HG03066 (cell line): ENCODE results near the gene KLHL28.

Source experiments
- ATAC-seq: cut with Tn5 transposase; IDR thresholded peaks from one replicate; pipeline ENCODE4 v1.9.1; 2021; ENCODE audit warnings: low read depth; ENCODE audit not compliant: unreplicated experiment

The KLHL28 gene, protein sequence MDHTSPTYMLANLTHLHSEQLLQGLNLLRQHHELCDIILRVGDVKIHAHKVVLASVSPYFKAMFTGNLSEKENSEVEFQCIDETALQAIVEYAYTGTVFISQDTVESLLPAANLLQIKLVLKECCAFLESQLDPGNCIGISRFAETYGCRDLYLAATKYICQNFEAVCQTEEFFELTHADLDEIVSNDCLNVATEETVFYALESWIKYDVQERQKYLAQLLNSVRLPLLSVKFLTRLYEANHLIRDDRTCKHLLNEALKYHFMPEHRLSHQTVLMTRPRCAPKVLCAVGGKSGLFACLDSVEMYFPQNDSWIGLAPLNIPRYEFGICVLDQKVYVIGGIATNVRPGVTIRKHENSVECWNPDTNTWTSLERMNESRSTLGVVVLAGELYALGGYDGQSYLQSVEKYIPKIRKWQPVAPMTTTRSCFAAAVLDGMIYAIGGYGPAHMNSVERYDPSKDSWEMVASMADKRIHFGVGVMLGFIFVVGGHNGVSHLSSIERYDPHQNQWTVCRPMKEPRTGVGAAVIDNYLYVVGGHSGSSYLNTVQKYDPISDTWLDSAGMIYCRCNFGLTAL

DNA sequence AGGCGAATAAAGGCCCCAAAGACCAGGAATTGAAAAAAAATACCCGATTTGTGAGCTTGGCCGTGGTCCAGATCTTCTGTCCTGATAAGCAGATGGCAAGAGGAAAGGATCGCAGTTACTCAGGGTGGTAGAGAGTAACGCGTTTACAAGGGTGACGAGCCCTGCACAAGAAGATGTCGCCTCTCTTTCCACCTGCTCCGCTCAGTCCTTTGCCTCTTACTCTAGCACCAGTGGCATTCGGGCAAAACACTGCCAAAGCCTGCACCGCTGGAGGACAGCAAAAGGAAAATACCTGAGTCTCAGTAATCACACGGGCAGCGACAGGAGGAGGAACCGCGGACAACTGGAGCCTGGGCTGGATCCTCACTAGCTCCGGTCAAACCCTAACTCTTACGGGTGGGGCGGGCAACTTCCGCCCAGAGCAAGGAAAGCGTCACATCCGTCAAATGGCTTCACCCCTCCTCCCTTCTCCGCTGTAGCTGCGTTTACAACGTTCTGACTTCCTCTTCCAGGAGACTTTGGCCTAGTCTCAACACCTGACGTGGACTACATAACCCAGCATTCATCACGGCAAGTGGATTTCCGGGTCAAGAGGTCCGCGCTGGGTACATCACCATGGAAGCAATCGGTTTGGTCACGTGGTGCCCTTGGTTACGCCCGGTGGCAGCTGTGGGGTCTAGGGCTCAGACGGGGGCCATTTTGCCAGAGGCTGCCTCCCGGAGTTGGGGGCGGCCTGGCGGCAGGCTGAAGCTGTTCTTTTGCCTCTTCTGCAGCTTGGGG is at the start of gene KLHL28, which contains the start of gene TOGARAM1:
Gene KLHL28 (minus strand): TSS at position 394 of the 780 bp plus-strand sequence. CDS start 16,019 bp downstream, outside the sequence.
Gene TOGARAM1 (plus strand): TSS at position 637 of the 780 bp plus-strand sequence. CDS start 232 bp downstream, outside the sequence.
- ATAC-seq: peak; percentile 92

DNA sequence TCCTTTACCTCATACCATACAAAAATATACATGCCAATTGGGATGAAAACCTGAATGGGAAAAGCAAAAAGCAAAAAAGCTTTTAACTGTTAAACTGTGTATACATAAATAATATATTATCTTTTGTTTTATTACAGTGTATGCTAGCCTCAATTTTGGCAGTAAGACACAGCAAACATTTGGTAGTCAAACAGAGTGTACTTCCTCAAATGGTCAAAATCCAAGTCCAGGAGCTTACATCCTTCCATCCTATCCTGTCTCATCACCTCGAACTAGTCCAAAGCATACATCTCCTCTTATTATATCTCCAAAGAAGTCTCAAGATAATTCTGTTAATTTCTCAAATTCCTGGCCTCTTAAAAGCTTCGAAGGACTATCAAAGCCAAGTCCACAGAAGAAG is 42.2 kb upstream of the KLHL28 start:
- no peak for ATAC-seq

DNA sequence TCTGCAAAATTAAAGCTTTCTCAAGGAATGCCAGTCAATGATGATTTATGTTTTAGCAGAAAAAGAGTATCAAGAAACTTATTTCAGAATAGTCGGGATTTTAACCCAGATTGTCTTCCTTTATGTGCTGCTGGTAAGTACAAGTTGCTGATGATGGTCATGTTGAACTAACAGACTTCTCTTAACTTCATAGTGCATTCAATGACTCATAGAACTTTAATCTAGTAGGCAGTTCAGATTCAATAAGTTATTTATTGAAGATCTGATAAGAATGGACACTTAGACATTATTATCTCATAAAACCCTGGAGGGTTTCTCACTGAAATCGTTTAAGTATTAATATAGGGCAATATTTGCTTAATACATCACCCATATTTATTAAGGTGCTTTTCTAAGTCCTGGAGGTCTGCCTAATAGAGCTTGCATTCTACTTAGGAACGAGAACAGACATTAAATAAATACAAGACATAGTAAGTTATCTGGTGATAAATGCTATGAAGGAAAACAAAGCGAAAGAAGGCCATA is 34.1 kb upstream of the KLHL28 start:
- ATAC-seq: no peak

DNA sequence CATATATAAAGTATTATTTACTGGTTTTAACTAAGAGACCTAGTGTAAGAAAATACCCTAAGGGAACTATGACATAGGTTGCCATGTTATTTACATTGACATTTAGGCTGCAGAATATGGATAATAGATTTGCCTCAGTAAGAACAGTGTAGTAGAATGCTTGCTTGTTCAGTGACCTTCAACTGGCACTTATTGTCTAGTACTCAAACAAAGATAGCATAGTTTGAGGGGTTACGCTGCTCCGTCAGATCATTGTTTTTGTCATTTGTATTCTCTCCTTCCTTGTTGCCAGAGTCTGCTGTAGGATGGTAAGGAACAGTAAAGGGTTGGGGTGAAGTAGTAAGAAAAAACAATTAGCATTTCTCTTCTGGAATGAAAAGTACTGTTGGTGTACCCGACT is 33.4 kb upstream of the KLHL28 start:
- no peak for ATAC-seq

DNA sequence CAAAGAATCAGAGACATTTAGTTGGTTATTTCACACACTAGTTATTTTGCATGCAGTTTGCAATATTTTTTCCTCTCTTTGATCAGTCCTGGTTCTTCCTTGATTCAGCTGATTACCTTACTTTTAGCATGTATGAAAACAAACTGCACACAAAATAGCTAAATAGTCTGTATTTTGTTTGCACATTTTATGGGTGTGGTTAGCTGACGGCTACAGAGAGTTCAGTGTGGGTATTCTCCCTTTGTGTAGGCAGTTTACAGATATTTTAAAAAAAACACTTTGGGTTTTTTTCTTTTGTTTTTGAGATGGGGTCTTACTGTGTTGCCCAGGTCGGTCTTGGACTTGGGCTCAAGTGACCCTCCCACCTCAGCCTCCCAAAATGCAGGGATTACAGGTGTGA is 28.8 kb upstream of the KLHL28 start:
- no peak for ATAC-seq

DNA sequence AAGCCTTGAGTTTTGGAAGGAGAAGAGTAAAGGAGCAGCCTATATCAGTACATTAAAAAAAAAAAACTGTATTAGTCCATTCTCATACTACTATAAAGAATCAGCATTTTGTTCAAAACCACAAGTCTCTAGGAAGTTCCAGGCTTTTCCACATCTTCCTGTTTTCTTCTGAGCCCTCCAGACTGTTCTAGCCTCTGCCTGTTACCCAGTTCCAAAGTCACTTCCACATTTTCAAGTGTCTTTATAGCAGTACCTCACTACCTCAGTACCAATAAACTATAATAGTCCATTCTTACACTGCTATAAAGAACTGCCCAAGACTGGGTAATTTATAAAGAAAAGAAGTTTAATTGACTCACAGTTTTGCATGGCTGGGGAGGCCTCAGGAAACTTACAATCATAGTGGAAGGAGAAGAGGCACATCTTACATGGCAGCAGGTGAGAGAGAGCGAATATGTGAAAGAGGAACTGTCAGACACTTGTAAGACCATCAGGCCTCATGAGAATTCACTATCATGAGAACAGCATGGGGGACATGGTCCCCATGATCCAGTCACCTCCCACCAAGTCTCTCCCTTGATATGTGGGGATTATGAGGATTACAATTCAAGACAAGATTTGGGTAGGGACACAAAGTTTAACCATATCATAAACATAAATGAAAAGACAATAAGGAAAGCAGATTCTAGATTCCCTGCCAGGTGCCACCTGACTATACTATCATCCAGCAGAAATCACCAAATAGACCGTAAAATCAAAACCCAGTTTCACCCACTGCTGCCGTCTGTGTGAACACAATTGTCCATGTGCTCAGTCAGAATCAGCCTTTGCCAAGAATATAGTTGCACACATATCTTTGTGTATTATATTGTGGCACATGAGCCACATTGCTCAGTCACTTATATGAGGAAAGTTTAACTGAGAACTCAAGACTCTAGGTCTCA is 28.0 kb upstream of the KLHL28 start:
- ATAC-seq: no peak

DNA sequence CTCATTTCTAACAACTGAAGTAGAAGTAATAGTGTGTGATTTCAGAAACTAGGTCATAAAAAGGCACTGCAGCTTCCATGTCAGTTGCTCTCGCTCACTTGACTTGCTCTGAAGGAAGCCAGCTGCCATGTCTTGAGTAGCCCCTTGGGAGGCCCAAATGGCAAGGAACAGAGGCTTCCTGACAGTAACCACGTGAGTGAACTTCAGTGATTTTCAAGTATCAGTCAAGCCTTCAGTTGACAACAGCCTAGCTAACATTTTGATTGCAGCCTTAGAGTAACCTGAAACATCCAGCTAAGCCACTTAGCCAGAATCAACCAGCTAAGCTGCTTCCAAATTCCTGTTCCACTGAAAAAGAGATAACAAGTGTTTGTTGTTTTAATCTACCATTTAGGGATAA is 26.9 kb upstream of the KLHL28 start:
- no peak for ATAC-seq

DNA sequence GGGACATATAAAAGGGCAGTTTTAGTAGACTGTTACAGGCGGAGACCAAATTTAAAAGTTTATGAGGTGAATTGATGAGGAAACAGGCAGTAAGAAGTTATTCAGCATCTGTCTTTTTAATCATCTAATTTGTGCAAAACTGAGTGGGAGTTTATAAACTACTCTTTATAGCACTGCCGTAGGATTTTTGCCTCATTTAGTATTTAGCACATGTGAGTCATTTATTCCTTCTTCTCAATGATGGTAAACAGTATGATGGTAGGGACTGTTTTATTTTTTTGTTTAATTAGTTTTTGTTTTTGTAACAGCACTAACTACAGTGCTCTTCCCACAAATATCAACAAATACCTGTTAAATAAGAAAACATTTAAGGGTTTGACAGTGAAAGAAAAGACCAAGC is 20.8 kb upstream of the KLHL28 start:
- ATAC-seq: no peak

DNA sequence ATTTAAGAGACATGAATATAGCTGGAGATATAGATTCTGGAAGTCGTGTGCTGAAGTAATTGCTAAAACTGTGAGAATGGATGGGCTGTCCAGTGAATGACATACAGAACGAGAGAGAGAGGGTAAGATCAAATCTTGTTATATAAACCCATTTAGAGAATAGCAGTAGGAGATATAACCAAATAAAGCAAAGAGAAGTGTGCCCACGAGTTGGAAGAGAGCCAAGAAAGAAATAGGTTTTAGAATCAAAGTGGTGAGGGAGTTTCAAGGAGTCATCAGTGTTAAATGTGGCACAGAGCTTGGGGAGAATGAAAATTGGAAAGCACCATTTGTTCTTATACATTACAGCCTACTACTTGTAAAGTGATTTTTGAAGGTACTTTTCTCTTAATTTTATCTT is 19.5 kb upstream of the KLHL28 start:
- ATAC-seq: no peak

DNA sequence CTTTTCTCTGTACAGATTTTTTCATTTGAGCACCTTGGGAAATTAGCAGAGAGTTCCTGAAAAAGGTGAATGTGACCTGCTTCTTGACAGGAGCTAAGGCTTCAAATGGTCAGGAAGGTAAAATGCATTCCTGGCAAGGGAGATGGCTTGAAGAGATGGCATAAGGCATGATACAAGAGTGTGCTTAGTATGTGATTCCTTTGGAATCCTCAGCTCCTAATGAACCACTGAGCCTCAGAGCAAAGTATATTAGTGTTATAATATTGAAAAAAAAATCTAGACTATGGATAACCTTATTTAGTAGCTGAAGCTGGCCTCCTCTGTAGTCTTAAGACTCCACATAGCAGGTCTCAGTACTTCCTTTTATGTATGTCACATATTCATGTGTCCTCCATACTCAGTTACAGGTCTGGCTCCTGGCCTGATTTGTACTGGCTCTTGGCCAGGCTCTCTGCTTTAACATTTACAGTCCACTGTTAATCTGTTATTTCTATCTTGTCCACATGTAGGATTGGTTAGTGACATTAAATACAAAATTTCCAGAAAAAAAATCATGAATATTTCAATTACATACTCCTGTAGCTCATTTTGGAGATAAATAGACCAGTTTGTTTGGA is 18.1 kb upstream of the KLHL28 start:
- ATAC-seq: no peak

DNA sequence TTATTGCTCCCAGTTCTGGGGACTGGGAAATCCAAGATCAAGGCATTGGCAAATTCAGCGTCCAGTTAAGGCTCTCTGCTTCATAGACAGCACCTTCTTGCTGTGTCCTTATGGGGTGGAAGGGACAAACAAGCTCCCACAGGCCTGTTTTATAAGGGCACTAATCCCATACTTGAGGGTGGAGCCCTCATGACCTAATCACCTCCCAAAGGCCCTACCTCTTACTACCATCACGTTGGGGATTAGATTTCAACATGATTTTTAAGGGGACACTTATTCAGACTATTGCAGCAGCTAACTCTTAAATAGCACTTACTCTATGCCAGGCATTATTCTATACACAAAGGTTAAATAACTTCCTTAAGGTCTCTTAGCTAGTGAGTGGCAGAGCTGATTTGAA is 17.5 kb upstream of the KLHL28 start:
- no peak for ATAC-seq

DNA sequence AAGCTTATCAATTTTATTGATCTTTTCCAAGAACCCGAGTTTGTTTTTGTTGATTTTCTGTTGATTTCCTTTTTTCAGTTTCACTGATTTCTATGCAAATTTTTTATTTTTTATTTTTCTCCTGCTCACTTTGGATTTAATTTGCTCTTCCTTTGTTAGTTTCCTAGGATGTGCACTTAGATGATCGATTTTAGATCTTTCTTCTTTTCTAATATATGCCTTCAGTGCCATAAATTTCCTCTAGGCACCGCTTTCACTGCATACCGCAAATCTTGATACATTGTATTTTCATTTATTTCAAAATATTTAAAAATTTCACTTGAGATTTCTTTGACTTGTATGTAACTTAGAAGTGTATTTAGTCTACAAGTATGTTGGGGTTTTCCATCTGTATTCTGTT is 9.7 kb upstream of the KLHL28 start:
- no peak for ATAC-seq

DNA sequence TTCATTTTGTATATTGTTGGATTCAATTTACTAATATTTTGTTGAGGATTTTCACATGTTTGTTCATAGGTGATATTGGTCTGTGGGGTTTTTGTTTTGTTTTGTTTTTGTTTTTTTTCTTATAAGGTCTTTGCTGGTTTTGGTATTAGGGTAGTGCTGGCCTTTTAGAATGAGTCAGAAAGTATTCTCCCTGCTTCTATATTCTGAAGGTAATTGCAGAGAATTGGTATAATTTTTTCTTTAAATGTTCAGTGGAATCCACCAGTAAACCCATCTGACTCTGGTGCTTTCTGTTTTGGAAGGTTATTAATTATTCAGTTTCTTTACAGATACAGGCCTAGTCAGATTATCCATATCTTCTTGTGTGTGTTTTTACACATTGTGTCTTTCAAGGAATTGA is 9.2 kb upstream of the KLHL28 start:
- no peak for ATAC-seq

DNA sequence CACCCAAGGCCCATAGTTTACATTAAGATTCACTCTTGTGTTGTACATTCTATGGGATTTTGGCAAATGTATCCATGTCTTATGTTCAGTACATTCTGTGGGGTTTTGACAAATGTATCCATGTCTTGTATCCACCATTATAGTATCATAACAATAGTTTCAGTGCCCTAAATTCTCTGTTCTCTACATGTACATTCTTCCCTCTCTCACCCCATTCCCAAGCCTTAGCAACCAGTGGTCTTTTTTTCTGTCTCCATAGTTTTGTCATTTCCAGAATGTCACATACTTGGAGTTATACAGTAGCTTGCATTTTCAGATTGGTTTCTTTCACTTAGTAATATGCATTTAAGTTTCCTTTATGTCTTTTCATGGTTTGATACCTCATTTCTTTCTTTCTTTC is 7.0 kb upstream of the KLHL28 start:
- ATAC-seq: no peak

DNA sequence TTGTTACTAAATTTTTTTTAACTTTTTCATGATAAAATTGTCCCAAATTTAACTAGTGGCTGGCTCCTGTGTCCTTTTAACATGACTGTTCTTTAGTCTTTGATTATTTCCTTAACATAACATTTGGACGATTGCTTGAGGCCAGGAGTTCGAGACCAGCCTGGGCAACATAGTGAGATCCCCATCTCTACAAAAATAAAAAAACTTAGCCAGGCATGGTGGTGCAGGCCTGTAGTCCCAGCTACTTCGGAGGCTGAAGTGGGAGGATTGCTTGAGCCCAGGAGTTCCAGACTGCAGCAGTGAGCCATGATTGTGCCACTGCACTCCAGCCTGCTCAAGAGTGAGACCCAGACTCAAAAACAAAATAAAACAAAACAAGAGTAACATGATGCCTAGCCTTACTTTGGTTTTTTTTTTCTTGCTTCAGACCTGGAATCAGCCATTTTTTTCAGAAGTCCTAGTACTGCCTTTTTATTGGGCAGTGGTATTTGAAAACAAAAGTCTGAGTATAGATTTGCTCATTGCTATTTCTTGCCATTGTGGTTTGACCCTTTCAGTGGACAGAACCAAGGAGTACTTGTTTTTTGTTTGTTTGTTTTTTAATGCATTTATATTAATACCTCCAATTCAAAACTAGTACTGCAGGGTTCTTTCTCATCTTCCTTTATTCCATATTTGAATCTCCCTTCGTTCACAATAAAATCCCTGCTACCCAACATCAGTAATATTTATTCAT is 5.0 kb upstream of the KLHL28 start:
- ATAC-seq: no peak

DNA sequence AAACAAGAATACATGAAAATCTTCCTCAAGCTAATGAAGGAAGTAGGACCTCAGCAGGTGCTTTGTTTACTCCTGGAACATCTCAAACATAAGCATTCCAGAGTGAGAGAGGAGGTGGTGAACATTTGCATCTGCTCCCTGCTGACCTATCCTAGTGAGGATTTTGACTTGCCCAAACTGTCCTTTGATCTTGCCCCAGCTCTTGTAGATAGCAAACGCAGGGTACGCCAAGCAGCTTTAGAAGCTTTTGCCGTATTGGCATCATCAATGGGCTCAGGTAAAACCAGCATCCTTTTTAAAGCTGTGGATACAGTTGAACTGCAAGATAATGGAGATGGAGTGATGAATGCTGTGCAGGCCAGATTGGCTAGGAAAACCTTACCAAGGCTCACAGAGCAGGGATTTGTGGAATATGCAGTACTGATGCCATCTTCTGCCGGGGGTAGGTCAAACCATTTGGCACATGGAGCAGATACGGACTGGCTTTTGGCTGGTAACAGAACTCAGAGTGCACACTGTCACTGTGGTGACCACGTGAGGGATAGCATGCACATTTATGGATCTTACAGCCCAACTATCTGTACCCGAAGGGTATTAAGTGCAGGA is 2.1 kb upstream of the KLHL28 start:
- no peak for ATAC-seq

DNA sequence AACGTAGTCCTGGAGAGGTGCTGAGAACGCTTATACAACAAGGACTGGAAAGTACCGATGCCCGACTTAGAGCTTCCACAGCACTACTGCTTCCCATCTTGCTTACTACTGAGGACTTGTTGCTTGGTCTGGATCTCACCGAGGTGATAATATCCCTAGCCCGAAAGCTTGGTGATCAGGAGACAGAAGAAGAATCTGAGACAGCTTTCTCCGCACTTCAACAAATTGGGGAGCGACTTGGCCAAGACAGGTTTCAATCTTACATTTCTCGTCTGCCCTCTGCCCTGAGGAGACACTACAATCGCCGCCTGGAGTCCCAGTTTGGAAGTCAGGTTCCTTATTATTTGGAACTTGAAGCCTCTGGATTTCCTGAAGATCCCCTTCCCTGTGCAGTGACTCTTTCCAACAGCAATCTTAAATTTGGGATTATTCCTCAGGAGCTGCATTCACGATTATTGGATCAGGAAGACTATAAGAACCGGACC is 1.3 kb upstream of the KLHL28 start:
- no peak for ATAC-seq

DNA sequence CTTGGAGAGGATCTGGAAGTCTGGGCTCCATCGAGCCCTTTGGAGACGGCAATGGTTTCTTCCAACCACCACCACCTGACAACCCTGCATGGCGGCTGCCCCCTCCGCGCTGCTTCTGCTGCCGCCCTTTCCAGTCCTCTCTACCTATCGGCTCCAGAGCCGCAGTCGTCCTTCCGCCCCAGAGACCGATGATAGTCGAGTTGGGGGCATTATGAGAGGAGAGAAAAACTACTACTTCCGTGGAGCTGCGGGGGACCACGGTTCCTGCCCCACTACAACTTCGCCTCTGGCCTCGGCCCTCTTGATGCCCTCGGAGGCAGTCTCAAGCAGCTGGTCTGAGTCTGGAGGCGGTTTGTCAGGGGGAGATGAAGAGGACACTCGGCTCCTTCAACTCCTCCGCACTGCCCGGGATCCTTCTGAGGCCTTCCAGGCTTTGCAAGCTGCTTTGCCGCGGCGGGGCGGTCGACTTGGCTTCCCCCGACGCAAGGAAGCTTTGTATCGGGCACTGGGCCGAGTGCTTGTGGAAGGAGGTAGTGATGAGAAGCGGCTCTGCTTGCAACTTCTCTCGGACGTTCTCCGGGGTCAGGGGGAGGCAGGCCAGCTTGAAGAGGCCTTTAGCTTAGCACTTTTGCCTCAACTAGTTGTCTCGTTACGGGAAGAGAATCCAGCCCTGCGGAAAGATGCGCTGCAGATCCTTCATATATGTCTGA is 742 bp upstream of the KLHL28 start:
- peak; percentile 19 for ATAC-seq
